NCI-H2029 (cell line): ENCODE results near the gene SLC7A10.

Source experiments
- DNase-seq: peaks from one replicate; lab custom pipeline; 2025; lab: John Stamatoyannopoulos, UW

SLC7A10 gene

GRCh38 chr19:33254245-33254824 is 28.7 kb upstream of the SLC7A10 start:
- no peak for DNase-seq

GRCh38 chr19:33252971-33253370 is 27.3 kb upstream of the SLC7A10 start:
- DNase-seq, result no peak

GRCh38 chr19:33252418-33252962 is 26.8 kb upstream of the SLC7A10 start:
- DNase-seq, result no peak

GRCh38 chr19:33251526-33252090 is 26.0 kb upstream of the SLC7A10 start:
- DNase-seq, result no peak

GRCh38 chr19:33251076-33251475 is 25.4 kb upstream of the SLC7A10 start:
- DNase-seq, result no peak

GRCh38 chr19:33250500-33250899 is 24.9 kb upstream of the SLC7A10 start:
- DNase-seq, result no peak

- DNase-seq, result no peak
These were observed 24.2 kb upstream of the SLC7A10 start for GRCh38 chr19:33249740-33250366.

- DNase-seq, result no peak
These were observed 23.4 kb upstream of the SLC7A10 start for GRCh38 chr19:33248954-33249613.

- no peak for DNase-seq
These were observed 22.9 kb upstream of the SLC7A10 start for GRCh38 chr19:33248553-33248953.

- no peak for DNase-seq
These were observed 22.5 kb upstream of the SLC7A10 start for GRCh38 chr19:33248104-33248503.

GRCh38 chr19:33247441-33247819 is 21.8 kb upstream of the SLC7A10 start:
- no peak for DNase-seq

GRCh38 chr19:33246709-33247440 is 21.2 kb upstream of the SLC7A10 start:
- no peak for DNase-seq

GRCh38 chr19:33245948-33246708 is 20.5 kb upstream of the SLC7A10 start:
- no peak for DNase-seq

- no peak for DNase-seq
These were observed 17.3 kb upstream of the SLC7A10 start for GRCh38 chr19:33242911-33243310.

- DNase-seq, result no peak
These were observed 16.5 kb upstream of the SLC7A10 start for GRCh38 chr19:33242131-33242530.

- DNase-seq, result no peak
These were observed 16.0 kb upstream of the SLC7A10 start for GRCh38 chr19:33241530-33242101.

- DNase-seq, result no peak
These were observed 15.5 kb upstream of the SLC7A10 start for GRCh38 chr19:33241091-33241529.

GRCh38 chr19:33240181-33240771 is 14.6 kb upstream of the SLC7A10 start:
- no peak for DNase-seq

GRCh38 chr19:33239223-33239975 is 13.7 kb upstream of the SLC7A10 start:
- DNase-seq, result no peak
